Esophagus squamous epithelium (tissue), 4 donors: ENCODE results near the gene MGA.

ENCODE experiments used
- POLR2A ChIP-seq, 4 donors: fragments of 450-650 bp; IDR thresholded peaks; one replicate each; pipeline ENCODE4 v1.6.1; 2017; ENCODE audit warnings: antibody characterized with exemption in 4 of 4, mild to moderate bottlenecking in 4 of 4, moderate library complexity in 3 of 4
- TF ChIP-seq, protein P1 (sequence below), 6 experiments: fragments of 450-650 bp in 4 of 6; fragments of 200-600 bp in 2 of 6; sonication (generic) in 2 of 6; IDR thresholded peaks; one replicate each; pipeline ENCODE4 v1.5.1; 2016 to 2019; ENCODE audit warnings: antibody characterized with exemption in 6 of 6, mild to moderate bottlenecking in 4 of 6, moderate library complexity in 4 of 6

DNA sequence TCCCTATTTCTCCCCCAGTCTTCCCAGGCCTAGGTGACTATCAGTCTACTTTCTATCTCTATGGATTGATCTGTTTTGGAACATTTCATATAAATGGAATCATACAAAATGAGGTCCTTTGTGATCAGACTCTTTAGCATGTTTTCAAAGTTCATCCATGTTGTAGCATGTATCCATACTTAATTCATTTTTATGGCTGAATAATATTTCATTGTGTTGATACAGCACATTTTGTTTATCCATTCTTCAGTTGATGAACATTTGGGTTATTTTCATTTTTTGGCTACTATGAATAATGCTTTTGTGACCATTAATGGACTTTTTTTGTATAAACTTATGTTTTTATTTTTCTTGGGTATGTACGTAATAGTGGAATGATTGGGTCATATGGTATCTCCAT lies 19.2 kb upstream of the MGA start:
- TF ChIP-seq, protein P1, sequence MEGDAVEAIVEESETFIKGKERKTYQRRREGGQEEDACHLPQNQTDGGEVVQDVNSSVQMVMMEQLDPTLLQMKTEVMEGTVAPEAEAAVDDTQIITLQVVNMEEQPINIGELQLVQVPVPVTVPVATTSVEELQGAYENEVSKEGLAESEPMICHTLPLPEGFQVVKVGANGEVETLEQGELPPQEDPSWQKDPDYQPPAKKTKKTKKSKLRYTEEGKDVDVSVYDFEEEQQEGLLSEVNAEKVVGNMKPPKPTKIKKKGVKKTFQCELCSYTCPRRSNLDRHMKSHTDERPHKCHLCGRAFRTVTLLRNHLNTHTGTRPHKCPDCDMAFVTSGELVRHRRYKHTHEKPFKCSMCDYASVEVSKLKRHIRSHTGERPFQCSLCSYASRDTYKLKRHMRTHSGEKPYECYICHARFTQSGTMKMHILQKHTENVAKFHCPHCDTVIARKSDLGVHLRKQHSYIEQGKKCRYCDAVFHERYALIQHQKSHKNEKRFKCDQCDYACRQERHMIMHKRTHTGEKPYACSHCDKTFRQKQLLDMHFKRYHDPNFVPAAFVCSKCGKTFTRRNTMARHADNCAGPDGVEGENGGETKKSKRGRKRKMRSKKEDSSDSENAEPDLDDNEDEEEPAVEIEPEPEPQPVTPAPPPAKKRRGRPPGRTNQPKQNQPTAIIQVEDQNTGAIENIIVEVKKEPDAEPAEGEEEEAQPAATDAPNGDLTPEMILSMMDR (IDR thresholded peaks at IDR 0.05), result no peak
- TF ChIP-seq POLR2A (IDR thresholded peaks at IDR 0.05), result no peak
